A673 (cell line): ENCODE results near the gene PPAT.

ENCODE experiments used
- EZH2 ChIP-seq: fragments of 200-600 bp; sonication (generic); IDR thresholded peaks from 2 replicates; pipeline ENCODE4 v1.6.1; 2017; ENCODE audit warnings: borderline replicate concordance, low read depth, mild to moderate bottlenecking, mixed read lengths, antibody characterized with exemption, low read length; ENCODE audit not compliant: poor library complexity, severe bottlenecking
- TF ChIP-seq, protein P1 (sequence below): fragments of 300-800, 200-600 bp; sonication (generic); conservative IDR thresholded peaks from 2 replicates; pipeline ENCODE4 v1.5.1; 2017; ENCODE audit warnings: low read depth, mild to moderate bottlenecking, antibody characterized with exemption, low read length, moderate library complexity, mixed read lengths

DNA sequence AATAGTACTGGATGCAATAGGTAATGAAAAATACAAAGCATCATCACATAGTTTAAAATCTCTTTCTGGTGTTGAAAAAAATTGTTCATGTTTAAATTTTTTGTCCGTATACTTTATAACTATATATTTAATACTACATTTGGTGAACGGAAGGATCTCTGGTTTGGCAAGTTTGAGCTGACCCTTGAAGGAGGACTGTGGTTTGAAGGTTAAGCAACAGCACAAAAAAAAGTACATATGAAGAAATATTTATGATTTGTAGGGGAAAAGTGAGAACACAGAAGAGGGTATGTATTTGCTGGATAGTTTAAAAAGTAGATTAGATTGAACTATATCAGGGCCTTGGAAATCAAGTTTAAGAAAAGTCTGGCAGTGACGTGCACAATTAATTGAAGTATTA is 45.3 kb upstream of the PPAT start:
- TF ChIP-seq, protein P1, sequence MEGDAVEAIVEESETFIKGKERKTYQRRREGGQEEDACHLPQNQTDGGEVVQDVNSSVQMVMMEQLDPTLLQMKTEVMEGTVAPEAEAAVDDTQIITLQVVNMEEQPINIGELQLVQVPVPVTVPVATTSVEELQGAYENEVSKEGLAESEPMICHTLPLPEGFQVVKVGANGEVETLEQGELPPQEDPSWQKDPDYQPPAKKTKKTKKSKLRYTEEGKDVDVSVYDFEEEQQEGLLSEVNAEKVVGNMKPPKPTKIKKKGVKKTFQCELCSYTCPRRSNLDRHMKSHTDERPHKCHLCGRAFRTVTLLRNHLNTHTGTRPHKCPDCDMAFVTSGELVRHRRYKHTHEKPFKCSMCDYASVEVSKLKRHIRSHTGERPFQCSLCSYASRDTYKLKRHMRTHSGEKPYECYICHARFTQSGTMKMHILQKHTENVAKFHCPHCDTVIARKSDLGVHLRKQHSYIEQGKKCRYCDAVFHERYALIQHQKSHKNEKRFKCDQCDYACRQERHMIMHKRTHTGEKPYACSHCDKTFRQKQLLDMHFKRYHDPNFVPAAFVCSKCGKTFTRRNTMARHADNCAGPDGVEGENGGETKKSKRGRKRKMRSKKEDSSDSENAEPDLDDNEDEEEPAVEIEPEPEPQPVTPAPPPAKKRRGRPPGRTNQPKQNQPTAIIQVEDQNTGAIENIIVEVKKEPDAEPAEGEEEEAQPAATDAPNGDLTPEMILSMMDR: no peak
- TF ChIP-seq EZH2: no peak
